Activated CD8-positive, alpha-beta T cell treated with anti-CD3 and anti-CD28 coated beads for 36 hours (primary cell): ENCODE measurements around the gene TRIP10. TPM values are rescaled to one million over a fixed set of nuclear protein-coding genes. Genes with fewer than 3 reads are reported as not detected.

Experiments
- ATAC-seq: fragments of 200-7000 bp; cut with Tn5 transposase; one replicate; pipeline ENCODE4 v1.10.0; 2021; ENCODE audit warnings: mild to moderate bottlenecking, moderate library complexity
- CTCF ChIA-PET: fragments of 350-600 bp; sonication (Branson Sonifier 250); formaldehyde crosslinking; loops from one replicate; lab custom pipeline; 2021; ENCODE audit warnings: antibody characterized with exemption; lab: Charles Lee
- POLR2A ChIA-PET: fragments of 350-600 bp; sonication (Branson Sonifier 250); formaldehyde crosslinking; loops from one replicate; lab custom pipeline; 2021; ENCODE audit warnings: antibody characterized with exemption; lab: Charles Lee
- DNase-seq: peaks from one replicate; pipeline ENCODE4 v3.0.0-alpha.2; 2020
- H3K27ac Mint-ChIP-seq: one replicate; pipeline ENCODE4 v1.8.0; 2021; ENCODE audit warnings: mild to moderate bottlenecking, mixed read lengths
- H3K27me3 Mint-ChIP-seq: one replicate; pipeline ENCODE4 v1.8.0; 2021; ENCODE audit warnings: mixed read lengths
- H3K36me3 Mint-ChIP-seq: one replicate; pipeline ENCODE4 v1.8.0; 2021; ENCODE audit warnings: low read depth, mixed read lengths
- H3K4me1 Mint-ChIP-seq: one replicate; pipeline ENCODE4 v1.8.0; 2021; ENCODE audit warnings: low read depth, mixed read lengths
- H3K4me3 Mint-ChIP-seq: one replicate; pipeline ENCODE4 v1.8.0; 2021; ENCODE audit warnings: mild to moderate bottlenecking, moderate library complexity, mixed read lengths
- H3K9me3 Mint-ChIP-seq: one replicate; pipeline ENCODE4 v1.8.0; 2021; ENCODE audit warnings: mixed read lengths
- intact Hi-C: fragments of 100-400 bp; cut with micrococcal nuclease; formaldehyde crosslinking; loops from one replicate; pipeline ENCODE4 v1.10.0; 2022
- total RNA-seq, 2 experiments: library from RNA; stranded (reverse); gene quantifications; one replicate each; pipeline ENCODE4 v1.2.3, GENCODE V29; 2021
- TF ChIP-seq, protein P1 (sequence below): fragments of 200-600 bp; IDR thresholded peaks from one replicate; pipeline ENCODE4 v1.8.0; 2022; ENCODE audit warnings: antibody characterized with exemption, mild to moderate bottlenecking

Gene TRIP10
- total RNA-seq, 2 experiments from 2014 or later = 33.8 to 34.3 TPM

DNA sequence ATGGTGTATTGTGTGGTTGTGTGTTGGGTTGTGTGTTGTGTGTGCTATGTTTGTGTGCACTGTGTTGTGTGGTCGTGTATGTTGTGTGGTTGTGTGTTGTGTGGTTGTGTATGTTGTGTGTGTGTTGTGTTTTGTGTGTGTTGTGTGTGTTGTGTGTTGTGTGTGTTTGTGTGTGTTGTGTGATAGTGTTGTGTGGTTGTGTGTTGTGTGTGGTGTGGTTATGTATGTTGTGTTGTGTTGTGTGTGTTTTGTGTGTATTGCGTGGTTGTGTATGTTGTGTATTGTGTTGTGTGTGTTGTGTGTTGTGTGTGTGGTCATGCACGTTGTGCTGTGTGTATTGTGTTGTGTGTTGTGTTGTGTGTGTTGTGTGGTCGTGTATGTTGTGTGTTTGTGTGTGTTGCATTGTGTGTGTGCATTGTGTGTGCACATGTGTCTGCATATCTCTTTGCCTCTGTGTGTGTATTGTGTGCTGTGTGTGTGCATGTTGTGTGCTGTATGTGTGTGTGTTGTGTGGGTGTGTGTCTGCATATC lies 22.0 kb upstream of the TRIP10 start:
- Mint-ChIP-seq H3K36me3 (no peaks in the 10 kb centered on the region), H3K9me3 (no peaks in the 10 kb centered on the region), H3K4me3 (no peak overlapping the region), H3K27ac (no peak overlapping the region), H3K4me1 (peaks cover 12% of the 10 kb centered on the region), H3K27me3 (no peaks in the 10 kb centered on the region)
- intact Hi-C loops = no loop called here
- DNase-seq = no peak
- TF ChIP-seq, protein P1, sequence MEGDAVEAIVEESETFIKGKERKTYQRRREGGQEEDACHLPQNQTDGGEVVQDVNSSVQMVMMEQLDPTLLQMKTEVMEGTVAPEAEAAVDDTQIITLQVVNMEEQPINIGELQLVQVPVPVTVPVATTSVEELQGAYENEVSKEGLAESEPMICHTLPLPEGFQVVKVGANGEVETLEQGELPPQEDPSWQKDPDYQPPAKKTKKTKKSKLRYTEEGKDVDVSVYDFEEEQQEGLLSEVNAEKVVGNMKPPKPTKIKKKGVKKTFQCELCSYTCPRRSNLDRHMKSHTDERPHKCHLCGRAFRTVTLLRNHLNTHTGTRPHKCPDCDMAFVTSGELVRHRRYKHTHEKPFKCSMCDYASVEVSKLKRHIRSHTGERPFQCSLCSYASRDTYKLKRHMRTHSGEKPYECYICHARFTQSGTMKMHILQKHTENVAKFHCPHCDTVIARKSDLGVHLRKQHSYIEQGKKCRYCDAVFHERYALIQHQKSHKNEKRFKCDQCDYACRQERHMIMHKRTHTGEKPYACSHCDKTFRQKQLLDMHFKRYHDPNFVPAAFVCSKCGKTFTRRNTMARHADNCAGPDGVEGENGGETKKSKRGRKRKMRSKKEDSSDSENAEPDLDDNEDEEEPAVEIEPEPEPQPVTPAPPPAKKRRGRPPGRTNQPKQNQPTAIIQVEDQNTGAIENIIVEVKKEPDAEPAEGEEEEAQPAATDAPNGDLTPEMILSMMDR = no peak
- ChIA-PET CTCF (no interaction called here), POLR2A (no interaction called here)
- no peak for ATAC-seq

DNA sequence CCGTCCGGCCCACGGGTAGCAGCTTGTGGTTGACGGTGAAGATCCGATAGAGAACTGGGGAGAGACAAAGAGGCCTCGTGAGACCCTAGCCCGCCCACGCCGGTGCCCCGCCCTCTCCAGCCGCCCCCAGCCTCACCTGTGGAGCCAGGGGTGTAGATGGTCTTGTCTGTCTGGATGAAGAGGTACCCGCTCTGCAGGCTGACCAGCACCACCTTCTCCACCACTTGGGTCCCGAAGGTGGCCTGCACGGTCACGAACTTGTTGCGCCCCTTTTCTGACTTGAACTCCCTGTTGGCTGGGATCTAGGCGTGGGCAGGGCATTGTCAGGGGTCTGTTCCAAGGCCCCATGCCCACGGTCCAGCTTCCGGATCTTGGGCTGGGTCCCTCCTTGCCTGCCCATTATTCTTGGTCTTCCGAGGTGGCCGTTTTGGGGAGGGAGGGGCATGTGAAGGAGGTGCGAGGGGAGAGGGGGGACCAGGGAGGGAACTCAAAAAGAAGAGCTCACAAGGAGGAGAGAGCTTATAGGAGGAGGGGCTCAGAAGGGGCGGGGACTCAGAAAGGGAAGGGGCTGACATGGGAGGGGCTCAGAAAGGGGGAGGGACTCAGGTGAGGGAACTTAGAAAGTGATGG lies 21.3 kb upstream of the TRIP10 start:
- ATAC-seq (no peak), DNase-seq (no peak)
- H3K27ac Mint-ChIP-seq = no peak overlapping the region
- peaks cover 14% of the 10 kb centered on the region for H3K4me1 Mint-ChIP-seq
- no peak overlapping the region for H3K4me3 Mint-ChIP-seq
- ChIA-PET CTCF (interaction anchor here (0.7 kb wide), 1 partner anchor 85 kb away, joined by 3 read pairs; no protein-coding TSS in a partner anchor), POLR2A (no interaction called here)
- H3K27me3 Mint-ChIP-seq = no peaks in the 10 kb centered on the region
- intact Hi-C loops = no loop called here
- no peaks in the 10 kb centered on the region for H3K36me3 Mint-ChIP-seq
- TF ChIP-seq, protein P1 = no peak
- H3K9me3 Mint-ChIP-seq = no peaks in the 10 kb centered on the region

DNA sequence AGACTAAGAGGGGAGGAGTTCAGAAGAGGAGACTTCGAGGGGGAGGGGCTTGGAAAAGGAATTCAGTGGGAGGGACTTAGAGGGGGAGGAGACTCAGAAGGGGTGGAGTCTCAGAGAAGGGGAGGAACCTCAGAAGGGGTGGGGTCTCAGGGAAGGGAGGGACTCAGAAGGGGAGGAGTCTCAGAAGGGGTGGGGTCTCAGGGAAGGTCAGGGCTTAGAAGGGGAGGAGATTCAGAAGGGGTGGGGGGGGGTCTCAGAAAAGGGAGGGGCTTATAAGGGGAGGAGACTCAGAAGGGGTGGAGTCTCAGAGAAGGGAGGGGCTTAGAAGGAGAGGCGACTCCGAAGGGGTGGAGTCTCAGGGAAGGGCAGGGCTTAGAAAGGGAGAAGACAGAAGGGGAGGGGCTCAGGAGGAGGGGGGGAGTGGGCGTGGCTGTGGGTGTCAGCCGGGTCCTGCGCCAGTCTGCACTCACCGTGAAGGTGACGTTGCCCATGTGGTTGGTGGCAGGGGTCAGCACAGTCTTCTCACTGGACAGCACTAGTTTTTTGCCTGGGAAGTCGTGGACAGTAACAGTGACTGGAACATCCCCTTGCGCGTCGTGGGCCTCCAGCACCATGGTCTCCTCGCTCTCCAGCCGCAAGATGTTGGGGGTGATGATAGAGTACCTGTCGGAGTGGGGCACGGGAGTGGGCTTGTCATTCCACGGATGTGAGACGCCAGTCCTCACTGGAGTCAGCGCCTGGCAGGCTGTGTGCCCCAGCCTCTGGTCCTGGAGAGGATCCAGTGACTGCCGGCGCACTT lies 20.5 kb upstream of the TRIP10 start:
- peak; percentile 84 for ATAC-seq
- CTCF ChIA-PET = interaction anchor here (0.7 kb wide), 1 partner anchor 86 kb away, joined by 3 read pairs; no protein-coding TSS in a partner anchor
- POLR2A ChIA-PET = no interaction called here

DNA sequence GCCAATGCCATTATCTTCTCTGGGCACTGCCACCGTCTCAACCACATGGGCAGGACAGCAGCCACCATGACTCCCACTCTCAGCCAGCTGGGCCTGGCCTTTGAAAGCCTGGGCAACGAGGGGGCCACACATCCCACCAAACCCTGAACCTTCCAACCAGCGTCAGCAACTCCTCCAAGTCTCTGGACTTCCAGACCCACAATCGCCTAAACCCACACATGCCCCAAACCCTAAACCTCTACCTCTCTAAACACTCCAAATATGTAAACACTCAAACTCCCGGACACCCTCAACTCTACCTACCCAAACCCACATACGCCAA lies 20.0 kb upstream of the TRIP10 start:
- Mint-ChIP-seq H3K27me3 (no peaks in the 10 kb centered on the region), H3K27ac (no peak overlapping the region)
- POLR2A ChIA-PET = no interaction called here

More for the DNA sequence above, 20.5 kb upstream of the TRIP10 start:
- DNase-seq = peak; percentile 57
- no peaks in the 10 kb centered on the region for H3K27me3 Mint-ChIP-seq
- TF ChIP-seq, protein P1 = no peak
- H3K4me1 Mint-ChIP-seq = peaks cover 16% of the 10 kb centered on the region
- no peak overlapping the region for H3K27ac Mint-ChIP-seq
- H3K36me3 Mint-ChIP-seq = no peaks in the 10 kb centered on the region
- H3K4me3 Mint-ChIP-seq = no peak overlapping the region
- intact Hi-C loops = no loop called here
- no peaks in the 10 kb centered on the region for H3K9me3 Mint-ChIP-seq

More for the DNA sequence above, 20.0 kb upstream of the TRIP10 start:
- ATAC-seq = no peak
- DNase-seq = no peak
- TF ChIP-seq, protein P1 = no peak
- Mint-ChIP-seq H3K9me3 (no peaks in the 10 kb centered on the region), H3K36me3 (no peaks in the 10 kb centered on the region), H3K4me1 (peaks cover 16% of the 10 kb centered on the region), H3K4me3 (no peak overlapping the region)
- CTCF ChIA-PET = no interaction called here
- intact Hi-C loops = no loop called here
